ENCODE measurements around the gene ATP5PO. TPM values are rescaled to one million over a fixed set of nuclear protein-coding genes. Genes with fewer than 3 reads are reported as not detected.

The ATP5PO gene
- total RNA-seq, 1 donor from 2014 or later, result 100 TPM

- no peak overlapping the region for H3K27ac ChIP-seq
- no peaks in the 10 kb centered on the region for H3K27me3 ChIP-seq (ENCODE audit: low read depth)
- no peaks in the 10 kb centered on the region for H3K9me3 ChIP-seq
- intact Hi-C loops (cut with DNase I), result no loop called here
- no peaks in the 10 kb centered on the region for H3K36me3 ChIP-seq
- TF ChIP-seq, protein P1, sequence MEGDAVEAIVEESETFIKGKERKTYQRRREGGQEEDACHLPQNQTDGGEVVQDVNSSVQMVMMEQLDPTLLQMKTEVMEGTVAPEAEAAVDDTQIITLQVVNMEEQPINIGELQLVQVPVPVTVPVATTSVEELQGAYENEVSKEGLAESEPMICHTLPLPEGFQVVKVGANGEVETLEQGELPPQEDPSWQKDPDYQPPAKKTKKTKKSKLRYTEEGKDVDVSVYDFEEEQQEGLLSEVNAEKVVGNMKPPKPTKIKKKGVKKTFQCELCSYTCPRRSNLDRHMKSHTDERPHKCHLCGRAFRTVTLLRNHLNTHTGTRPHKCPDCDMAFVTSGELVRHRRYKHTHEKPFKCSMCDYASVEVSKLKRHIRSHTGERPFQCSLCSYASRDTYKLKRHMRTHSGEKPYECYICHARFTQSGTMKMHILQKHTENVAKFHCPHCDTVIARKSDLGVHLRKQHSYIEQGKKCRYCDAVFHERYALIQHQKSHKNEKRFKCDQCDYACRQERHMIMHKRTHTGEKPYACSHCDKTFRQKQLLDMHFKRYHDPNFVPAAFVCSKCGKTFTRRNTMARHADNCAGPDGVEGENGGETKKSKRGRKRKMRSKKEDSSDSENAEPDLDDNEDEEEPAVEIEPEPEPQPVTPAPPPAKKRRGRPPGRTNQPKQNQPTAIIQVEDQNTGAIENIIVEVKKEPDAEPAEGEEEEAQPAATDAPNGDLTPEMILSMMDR (IDR thresholded peaks at IDR 0.05), result no peak
- H3K4me3 ChIP-seq, result no peak overlapping the region
- DNase-seq, result no peak
- H3K4me1 ChIP-seq, result peaks cover 12% of the 10 kb centered on the region
- ATAC-seq, result no peak
Observed at GRCh38 chr21:33890187-33890586, 25.4 kb downstream of the ATP5PO start.

GRCh38 chr21:33886321-33886720 is 29.3 kb downstream of the ATP5PO start:
- intact Hi-C loops (cut with DNase I), result no loop called here
- no peaks in the 10 kb centered on the region for H3K27me3 ChIP-seq (ENCODE audit: low read depth)

DNA sequence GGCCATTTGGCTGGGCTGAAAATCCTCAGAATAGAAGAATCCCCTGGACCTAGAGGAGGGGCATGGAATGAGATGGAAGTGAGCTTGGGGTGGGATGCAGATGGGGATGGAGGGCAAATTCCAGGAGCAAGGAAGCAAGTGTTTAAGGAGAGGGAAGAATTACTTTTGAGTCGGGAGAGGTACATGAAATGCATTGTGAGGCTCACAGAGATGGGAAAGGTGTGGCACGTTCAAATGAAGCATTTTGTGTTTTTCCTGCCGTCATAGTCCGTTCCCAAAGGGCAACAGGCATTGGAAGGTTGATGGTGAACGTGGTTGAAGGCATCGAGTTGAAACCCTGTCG is 30.5 kb downstream of the ATP5PO start:
- Histone ChIP-seq H3K27me3 (ENCODE audit: low read depth) (no peaks in the 10 kb centered on the region), H3K27ac (no peak overlapping the region), H3K36me3 (no peaks in the 10 kb centered on the region), H3K4me1 (no peaks in the 10 kb centered on the region), H3K9me3 (no peaks in the 10 kb centered on the region), H3K4me3 (no peak overlapping the region)
- intact Hi-C loops (cut with DNase I), result no loop called here
- TF ChIP-seq, protein P1 (IDR thresholded peaks at IDR 0.05), result no peak
- DNase-seq (no peak), ATAC-seq (no peak)

More at GRCh38 chr21:33886321-33886720, 29.3 kb downstream of the ATP5PO start:
- no peaks in the 10 kb centered on the region for H3K36me3 ChIP-seq
- H3K4me1 ChIP-seq, result no peaks in the 10 kb centered on the region
- H3K9me3 ChIP-seq, result no peaks in the 10 kb centered on the region
- no peak overlapping the region for H3K27ac ChIP-seq
- TF ChIP-seq, protein P1 (IDR thresholded peaks at IDR 0.05), result no peak
- no peak for ATAC-seq
- no peak for DNase-seq
- no peak overlapping the region for H3K4me3 ChIP-seq

- intact Hi-C loops (cut with DNase I), result no loop called here
- DNase-seq (no peak), ATAC-seq (no peak)
- Histone ChIP-seq H3K27ac (no peak overlapping the region), H3K9me3 (no peaks in the 10 kb centered on the region), H3K36me3 (no peaks in the 10 kb centered on the region), H3K27me3 (ENCODE audit: low read depth) (no peaks in the 10 kb centered on the region), H3K4me1 (no peaks in the 10 kb centered on the region), H3K4me3 (no peak overlapping the region)
- TF ChIP-seq, protein P1 (IDR thresholded peaks at IDR 0.05), result no peak
Observed at GRCh38 chr21:33884376-33885171, 31.0 kb downstream of the ATP5PO start.

DNA sequence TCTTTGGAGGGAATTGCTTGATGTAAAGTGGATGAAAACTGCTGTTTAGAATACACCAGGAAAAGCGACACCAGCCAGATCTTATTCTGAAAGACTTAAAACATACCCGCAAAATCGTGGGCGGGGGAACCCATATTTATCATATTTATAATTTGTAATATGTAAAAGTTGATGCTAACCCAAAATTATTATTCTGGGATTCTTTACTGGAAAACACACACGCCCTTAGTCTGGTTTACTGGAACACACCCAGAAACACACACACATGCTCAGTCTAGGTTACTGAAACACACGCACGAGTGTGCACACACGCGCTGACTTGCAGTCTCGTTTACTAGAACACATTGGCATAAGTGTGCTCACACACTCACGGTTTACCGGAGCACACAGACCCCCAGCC is 32.5 kb downstream of the ATP5PO start:
- no peak overlapping the region for H3K27ac ChIP-seq
- H3K4me3 ChIP-seq, result no peak overlapping the region
- H3K27me3 ChIP-seq (ENCODE audit: low read depth), result no peaks in the 10 kb centered on the region
- intact Hi-C loops (cut with DNase I), result no loop called here
- no peaks in the 10 kb centered on the region for H3K36me3 ChIP-seq
- TF ChIP-seq, protein P1 (IDR thresholded peaks at IDR 0.05), result no peak
- no peaks in the 10 kb centered on the region for H3K9me3 ChIP-seq
- ATAC-seq (no peak), DNase-seq (no peak)
- no peaks in the 10 kb centered on the region for H3K4me1 ChIP-seq

Measured in lower lobe of right lung (tissue), 2 donors.